ENCODE data around the gene LRPAP1.

DNA sequence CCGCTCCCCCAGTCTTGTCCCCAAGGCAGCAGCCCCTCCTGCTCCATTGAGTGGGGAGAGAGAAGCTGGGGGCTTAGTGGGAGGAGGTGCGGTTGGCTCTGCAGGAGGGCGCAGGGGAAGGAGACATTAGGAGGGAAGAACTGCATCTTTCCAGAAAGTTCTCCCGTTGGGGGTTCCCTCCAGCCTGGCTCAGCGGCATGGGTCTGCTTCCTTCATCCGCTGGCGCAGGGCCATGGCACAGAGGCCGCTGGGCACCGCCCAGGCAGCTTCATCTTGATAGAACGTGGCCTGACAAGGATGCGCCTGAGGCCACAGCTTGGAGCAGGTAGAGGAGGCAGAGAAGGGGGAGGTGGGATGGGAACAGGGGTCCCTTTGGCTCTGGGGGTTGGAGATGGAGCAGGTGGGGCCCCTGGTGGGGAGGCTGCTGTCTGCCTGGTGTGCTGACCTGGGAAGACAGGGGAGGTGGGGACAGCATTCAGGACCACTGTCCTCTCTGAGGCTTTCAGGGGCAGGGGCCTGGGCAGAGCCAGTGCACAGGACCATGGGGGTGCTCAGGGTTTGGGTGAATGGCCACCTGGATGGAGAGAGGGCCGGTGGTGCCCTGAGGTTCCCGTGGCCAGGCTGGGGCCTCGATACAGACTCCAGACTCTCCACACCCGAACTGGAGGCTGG lies 57.0 kb downstream of the LRPAP1 start:
- TF ChIP-seq, protein P1, sequence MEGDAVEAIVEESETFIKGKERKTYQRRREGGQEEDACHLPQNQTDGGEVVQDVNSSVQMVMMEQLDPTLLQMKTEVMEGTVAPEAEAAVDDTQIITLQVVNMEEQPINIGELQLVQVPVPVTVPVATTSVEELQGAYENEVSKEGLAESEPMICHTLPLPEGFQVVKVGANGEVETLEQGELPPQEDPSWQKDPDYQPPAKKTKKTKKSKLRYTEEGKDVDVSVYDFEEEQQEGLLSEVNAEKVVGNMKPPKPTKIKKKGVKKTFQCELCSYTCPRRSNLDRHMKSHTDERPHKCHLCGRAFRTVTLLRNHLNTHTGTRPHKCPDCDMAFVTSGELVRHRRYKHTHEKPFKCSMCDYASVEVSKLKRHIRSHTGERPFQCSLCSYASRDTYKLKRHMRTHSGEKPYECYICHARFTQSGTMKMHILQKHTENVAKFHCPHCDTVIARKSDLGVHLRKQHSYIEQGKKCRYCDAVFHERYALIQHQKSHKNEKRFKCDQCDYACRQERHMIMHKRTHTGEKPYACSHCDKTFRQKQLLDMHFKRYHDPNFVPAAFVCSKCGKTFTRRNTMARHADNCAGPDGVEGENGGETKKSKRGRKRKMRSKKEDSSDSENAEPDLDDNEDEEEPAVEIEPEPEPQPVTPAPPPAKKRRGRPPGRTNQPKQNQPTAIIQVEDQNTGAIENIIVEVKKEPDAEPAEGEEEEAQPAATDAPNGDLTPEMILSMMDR (conservative IDR thresholded peaks at IDR 0.05), result no peak
- no peak for TF ChIP-seq EZH2 (IDR thresholded peaks at IDR 0.05; ENCODE audit: low read depth)

Measured in PC-9 (cell line).